Keratinocyte (primary cell): Measurements from ENCODE around the gene TENM4. TPM values are rescaled to one million over a fixed set of nuclear protein-coding genes. Genes with fewer than 3 reads are reported as not detected.
A peak's percentile ranks its signal among the peaks of the same experiment; 100 is the strongest.

Source experiments
- DNase-seq: peaks from one replicate; pipeline ENCODE4 v3.0.0-alpha.2; 2011; ENCODE audit warnings: low read depth, missing footprints, low spot score
- FAIRE-seq: peaks from 2 replicates; lab custom pipeline; 2011; peaks lifted over from hg19 to GRCh38; lab: Jason Lieb, UNC
- H2AFZ ChIP-seq: 2 replicates; pipeline ENCODE4 v1.6.0; 2012; ENCODE audit warnings: low read length, control low read depth, inconsistent platforms; ENCODE audit not compliant: control insufficient read depth
- H3K27ac ChIP-seq: 2 replicates; pipeline ENCODE4 v1.5.1; 2011; ENCODE audit warnings: low read length; ENCODE audit not compliant: control insufficient read depth, insufficient read depth
- H3K27me3 ChIP-seq: 3 replicates; pipeline ENCODE4 v1.6.0; 2011; ENCODE audit warnings: low read length; ENCODE audit not compliant: control insufficient read depth, insufficient read depth; ENCODE audit errors: extremely low read depth
- H3K36me3 ChIP-seq, 2 experiments: 2 replicates in 1 of 2; 3 replicates in 1 of 2; pipeline ENCODE4 v1.5.1; 2011; ENCODE audit warnings: low read length in 2 of 2, mild to moderate bottlenecking in 1 of 2; ENCODE audit not compliant: control insufficient read depth in 2 of 2, insufficient read depth in 2 of 2; ENCODE audit errors: extremely low read depth in 1 of 2
- H3K4me1 ChIP-seq: 3 replicates; pipeline ENCODE4 v1.5.1; 2011; ENCODE audit warnings: low read length; ENCODE audit not compliant: control insufficient read depth, insufficient read depth; ENCODE audit errors: extremely low read depth
- H3K4me2 ChIP-seq: 3 replicates; pipeline ENCODE4 v1.6.0; 2011; ENCODE audit warnings: low read depth, low read length; ENCODE audit not compliant: control insufficient read depth, insufficient read depth; ENCODE audit errors: extremely low read depth
- H3K4me3 ChIP-seq, 3 experiments: fragments of 200-600 bp in 1 of 3; sonication (generic) in 1 of 3; 2 replicates in 2 of 3; 3 replicates in 1 of 3; pipeline ENCODE4 v1.5.1; 2011 to 2016; ENCODE audit warnings: low read length in 3 of 3, mild to moderate bottlenecking in 3 of 3, control low read depth in 2 of 3, inconsistent platforms in 1 of 3, low read depth in 1 of 3, mixed read lengths in 1 of 3, mixed run types in 1 of 3, moderate library complexity in 1 of 3; ENCODE audit not compliant: control insufficient read depth in 2 of 3, insufficient read depth in 2 of 3; ENCODE audit errors: extremely low read depth in 1 of 3
- H3K79me2 ChIP-seq: 2 replicates; pipeline ENCODE4 v1.6.0; 2012; ENCODE audit warnings: low read length; ENCODE audit not compliant: control insufficient read depth, insufficient read depth
- H3K9ac ChIP-seq: 3 replicates; pipeline ENCODE4 v1.6.0; 2011; ENCODE audit warnings: low read length; ENCODE audit not compliant: control insufficient read depth, insufficient read depth; ENCODE audit errors: extremely low read depth
- H3K9me1 ChIP-seq: 3 replicates; pipeline ENCODE4 v1.6.0; 2011; ENCODE audit warnings: low read length; ENCODE audit not compliant: control insufficient read depth, insufficient read depth; ENCODE audit errors: extremely low read depth
- H3K9me3 ChIP-seq: 2 replicates; pipeline ENCODE4 v1.5.1; 2012; ENCODE audit warnings: low read depth, low read length; ENCODE audit not compliant: control insufficient read depth
- H4K20me1 ChIP-seq: 3 replicates; pipeline ENCODE4 v1.6.0; 2011; ENCODE audit warnings: low read length; ENCODE audit not compliant: control insufficient read depth, insufficient read depth; ENCODE audit errors: extremely low read depth
- CTCF ChIP-seq, 3 experiments: IDR thresholded peaks in 1 of 3; conservative IDR thresholded peaks in 1 of 3; optimal IDR thresholded peaks in 1 of 3; 2 replicates in 2 of 3; 3 replicates in 1 of 3; pipeline versions ENCODE3 to v1.5.1; 2011; ENCODE audit warnings: low read length in 3 of 3, mild to moderate bottlenecking in 3 of 3, moderate library complexity in 2 of 3, control low read depth in 1 of 3, inconsistent platforms in 1 of 3; ENCODE audit not compliant: insufficient read depth in 2 of 3; ENCODE audit errors: extremely low read depth in 1 of 3
- EZH2 ChIP-seq: IDR thresholded peaks from one replicate; pipeline ENCODE4 v1.6.1; 2012; ENCODE audit warnings: inconsistent platforms, mild to moderate bottlenecking, low read length, moderate library complexity
- dilution Hi-C: fragments of 300-500 bp; cut with MboI; formaldehyde crosslinking; loops from one replicate; pipeline ENCODE4 v1.7.0; 2020; ENCODE audit warnings: low sequenced_read_pairs; ENCODE audit not compliant: extremely low pct_ligation_motif_present
- polyA plus RNA-seq, 5 experiments: library from polyadenylated mRNA; depleted of rRNA in 3 of 5; stranded (reverse) in 3 of 5; stranded (forward) in 1 of 5; unstranded in 1 of 5; fragments of >200 nt; gene quantifications; 1 replicate in 1 of 5; 2 replicates in 3 of 5; 3 replicates in 1 of 5; pipeline versions ENCODE4 v1.2.1 to v1.2.3, GENCODE V29; 2011 to 2012; ENCODE audit warnings: missing spikeins in 2 of 5, low read depth in 1 of 5, low replicate concordance in 1 of 5

Gene TENM4
- polyA plus RNA-seq, 1 donor (not counting 4 experiments of a cell fraction or from before 2014, with no cell fraction given), result 3.5 TPM

- no peak overlapping the region for H3K4me2 ChIP-seq
- no peak overlapping the region for H3K9ac ChIP-seq
- dilution Hi-C loops, result no loop called here
- DNase-seq (no peak), FAIRE-seq (no peak)
- H3K9me1 ChIP-seq, result no peaks in the 10 kb centered on the region
- H3K36me3 ChIP-seq, result no peaks in the 10 kb centered on the region
- H3K79me2 ChIP-seq, result peaks cover 4% of the 10 kb centered on the region
- H3K9me3 ChIP-seq, result no peaks in the 10 kb centered on the region
- H4K20me1 ChIP-seq, result no peaks in the 10 kb centered on the region
- no peaks in the 10 kb centered on the region for H3K27me3 ChIP-seq
- peaks cover 8% of the 10 kb centered on the region for H3K4me1 ChIP-seq
- no peak overlapping the region for H3K27ac ChIP-seq
- TF ChIP-seq EZH2 (no peak), CTCF (optimal IDR thresholded peaks at IDR 0.05 in 1 of 3, IDR thresholded peaks at IDR 0.05 in 1 of 3, conservative IDR thresholded peaks at IDR 0.05 in 1 of 3; ENCODE audit: extremely low read depth in 1 of 3, insufficient read depth in 2 of 3, low read length in 3 of 3) (no peak)
- H2AFZ ChIP-seq, result no peak overlapping the region
- H3K4me3 ChIP-seq, result no peak overlapping the region
Measured at GRCh38 chr11:79330651-79331050, 110.2 kb downstream of the TENM4 start.

- Histone ChIP-seq H3K4me2 (no peak overlapping the region), H3K9me1 (no peaks in the 10 kb centered on the region), H3K27me3 (no peaks in the 10 kb centered on the region), H3K9ac (no peak overlapping the region), H2AFZ (no peak overlapping the region), H4K20me1 (no peaks in the 10 kb centered on the region), H3K4me3 (no peak overlapping the region), H3K27ac (no peak overlapping the region), H3K9me3 (no peaks in the 10 kb centered on the region), H3K36me3 (no peaks in the 10 kb centered on the region), H3K79me2 (no peaks in the 10 kb centered on the region), H3K4me1 (peaks cover 6% of the 10 kb centered on the region)
- no peak for TF ChIP-seq EZH2
- no peak for TF ChIP-seq CTCF (optimal IDR thresholded peaks at IDR 0.05 in 1 of 3, IDR thresholded peaks at IDR 0.05 in 1 of 3, conservative IDR thresholded peaks at IDR 0.05 in 1 of 3; ENCODE audit: extremely low read depth in 1 of 3, insufficient read depth in 2 of 3, low read length in 3 of 3)
- DNase-seq (no peak), FAIRE-seq (peak; percentile 80)
- dilution Hi-C loops, result no loop called here
Measured at GRCh38 chr11:79329561-79329960, 111.3 kb downstream of the TENM4 start.
